GM12874 (cell line): Measurements from ENCODE around the gene FOXA2.

ENCODE experiments used
- CTCF ChIP-seq: IDR thresholded peaks from 2 replicates; pipeline ENCODE4 v1.5.1; 2011; ENCODE audit warnings: low read depth, mild to moderate bottlenecking, control low read depth, low read length, moderate library complexity; ENCODE audit not compliant: insufficient read depth

FOXA2 gene

DNA sequence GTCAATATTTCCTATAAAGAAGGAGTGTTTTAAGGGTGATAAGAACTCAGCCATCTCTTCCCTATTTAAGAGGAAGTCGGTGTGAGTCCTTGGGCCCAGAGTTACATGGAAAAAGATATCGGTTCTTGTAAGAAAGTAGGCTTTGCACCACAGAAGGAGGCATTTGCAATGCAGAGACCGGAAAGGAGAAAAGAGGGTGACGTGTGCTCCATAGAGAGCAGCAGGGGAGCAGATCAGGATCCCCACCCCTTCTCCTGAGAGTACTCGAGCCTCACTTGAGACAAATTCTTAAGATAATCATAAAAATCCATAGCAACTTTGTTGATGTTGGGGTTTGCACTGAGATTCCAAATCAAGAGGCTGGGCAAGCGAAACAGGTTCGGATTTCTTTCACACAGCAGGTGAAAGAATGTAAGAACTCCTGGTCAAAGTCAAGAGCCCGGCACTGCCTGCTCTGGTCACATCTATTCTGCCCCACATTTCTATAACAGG, 27.8 kb downstream of the FOXA2 start:
- TF ChIP-seq CTCF: no peak

DNA sequence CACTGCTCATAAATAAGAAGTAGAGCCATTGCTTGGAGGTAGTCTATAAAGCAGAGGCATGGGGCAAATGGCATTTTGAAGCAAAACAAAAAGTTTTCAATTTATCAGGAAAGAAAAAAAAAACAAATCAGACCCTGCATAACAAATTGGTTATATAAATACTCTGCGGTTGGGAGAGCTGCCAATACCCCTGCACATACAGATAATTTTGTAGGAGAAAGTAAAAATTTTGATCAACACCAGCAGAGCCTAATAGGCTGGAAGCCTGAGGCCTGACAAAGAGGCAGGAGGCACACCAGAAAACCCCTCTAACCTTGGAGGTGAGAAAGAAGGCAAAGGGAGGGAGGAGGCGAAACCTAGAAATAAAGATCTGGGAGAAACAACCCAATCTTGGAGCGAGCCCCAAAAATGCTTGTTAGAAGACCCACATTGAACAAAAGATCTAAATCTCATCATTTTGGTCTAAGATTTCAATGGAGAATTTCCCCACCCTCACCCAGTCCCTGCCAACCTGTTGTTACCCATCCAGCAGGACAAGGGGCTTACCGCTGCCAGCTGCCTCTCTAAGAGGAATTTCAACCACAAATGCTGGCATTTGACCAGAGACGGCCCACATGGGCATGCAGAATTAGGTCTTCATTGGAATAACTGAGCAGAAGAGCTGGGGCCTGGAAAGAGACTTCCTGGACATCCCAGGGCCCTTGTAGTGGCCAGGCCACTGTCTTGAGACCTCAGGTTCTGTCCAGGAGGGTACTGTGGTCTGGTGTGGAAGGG, 28.4 kb downstream of the FOXA2 start:
- no peak for TF ChIP-seq CTCF

GRCh38 chr20:22554391-22554790, 30.0 kb downstream of the FOXA2 start:
- no peak for TF ChIP-seq CTCF

- no peak for TF ChIP-seq CTCF
These were observed 36.3 kb downstream of the FOXA2 start for GRCh38 chr20:22548040-22548439.

DNA sequence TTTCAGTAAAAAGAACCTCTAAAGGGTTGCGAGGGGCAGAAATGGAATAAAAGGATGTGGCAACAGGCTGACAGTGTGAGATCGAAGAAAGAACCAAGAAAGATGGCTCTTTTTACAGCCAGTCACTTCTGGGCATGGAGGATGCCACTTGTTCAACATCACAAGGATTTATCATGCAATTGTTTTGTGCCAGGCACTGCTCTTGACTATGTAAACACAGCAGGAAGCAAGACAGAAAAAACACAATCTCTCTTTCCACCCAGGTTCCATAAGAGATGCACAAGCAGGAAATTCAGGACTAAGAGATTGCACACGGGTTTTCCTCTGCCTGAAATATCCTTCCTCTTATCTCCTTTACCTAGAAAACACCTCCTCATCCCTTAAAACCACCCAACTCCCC, 38.0 kb downstream of the FOXA2 start:
- TF ChIP-seq CTCF: no peak

- TF ChIP-seq CTCF: no peak
These were observed 39.3 kb downstream of the FOXA2 start for GRCh38 chr20:22545045-22545444.

DNA sequence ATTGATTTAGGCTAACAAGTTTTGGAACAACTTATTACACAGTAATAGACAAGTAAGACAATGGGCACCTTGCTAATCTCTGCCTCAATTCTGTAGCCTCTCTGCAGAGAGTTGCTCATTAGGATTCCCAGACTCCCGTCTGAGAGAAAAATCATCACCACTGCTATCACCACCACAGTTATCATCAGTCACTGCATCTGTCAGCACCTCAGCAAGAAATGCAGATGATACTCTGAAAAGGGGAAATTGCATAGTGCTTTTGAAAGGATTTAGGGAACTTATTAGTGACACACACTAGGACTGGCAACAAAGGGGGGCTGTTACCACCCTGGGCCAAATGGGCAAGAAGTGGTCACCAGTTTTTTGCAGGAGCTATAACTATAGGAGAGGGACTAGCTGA, 39.9 kb downstream of the FOXA2 start:
- no peak for TF ChIP-seq CTCF
